Thyroid gland (tissue), 4 donors: ENCODE data around the gene MRM2. TPM values are rescaled to one million over a fixed set of nuclear protein-coding genes. Genes with fewer than 3 reads are reported as not detected.

Experiments used
- DNase-seq, 2 donors: peaks; one replicate each; pipeline ENCODE4 v3.0.0-alpha.2; 2019
- H3K27ac ChIP-seq, 3 donors: fragments of 200-600 bp; sonication (generic); 1 replicate in 2 of 3; 2 replicates in 1 of 3; pipeline ENCODE4 v1.5.1; 2016 to 2019; ENCODE audit warnings: mild to moderate bottlenecking in 1 of 3, moderate library complexity in 1 of 3
- H3K27me3 ChIP-seq: fragments of 200-600 bp; sonication (generic); one replicate; pipeline ENCODE4 v1.5.1; 2019
- H3K36me3 ChIP-seq, 2 donors: fragments of 200-600 bp; sonication (generic); one replicate each; pipeline ENCODE4 v1.5.1; 2016 to 2019
- H3K4me1 ChIP-seq, 2 donors: fragments of 200-600 bp; sonication (generic); one replicate each; pipeline ENCODE4 v1.5.1; 2017 to 2019
- H3K4me3 ChIP-seq, 3 donors: fragments of 200-600 bp; sonication (generic); replicated peaks in 1 of 3; 1 replicate in 2 of 3; 2 replicates in 1 of 3; pipeline ENCODE4 v1.5.1; 2016; ENCODE audit warnings: mild to moderate bottlenecking in 1 of 3
- H3K9me3 ChIP-seq: fragments of 200-600 bp; sonication (generic); one replicate; pipeline ENCODE4 v1.5.1; 2017
- CTCF ChIP-seq, 6 experiments: fragments of 200-600 bp in 3 of 6; fragments of 450-650 bp in 3 of 6; sonication (generic) in 3 of 6; IDR thresholded peaks; one replicate each; pipeline ENCODE4 v1.5.1; 2016 to 2019; ENCODE audit warnings: antibody characterized with exemption in 6 of 6, mild to moderate bottlenecking in 2 of 6, inconsistent platforms in 1 of 6, moderate library complexity in 1 of 6
- POLR2A ChIP-seq, 2 donors: fragments of 450-650 bp; IDR thresholded peaks; one replicate each; pipeline ENCODE4 v1.6.1; 2017; ENCODE audit warnings: antibody characterized with exemption in 2 of 2, mild to moderate bottlenecking in 2 of 2, moderate library complexity in 1 of 2
- WGBS, 2 donors: methylation state at CpG; one replicate each; pipeline ENCODE4 v1.1.5; 2017; 5-methylcytosine and 5-hydroxymethylcytosine counted together
- intact Hi-C: fragments of 100-400 bp; cut with DNase I; formaldehyde crosslinking; loops from one replicate; pipeline ENCODE4 v1.15.1; 2023
- total RNA-seq, 4 donors: library from RNA; depleted of rRNA; stranded (reverse); fragments of >200 nt; gene quantifications; one replicate each; pipeline ENCODE4 v1.2.3, GENCODE V29; 2016

The MRM2 gene
- total RNA-seq, 4 donors from 2014 or later, result 14.7 to 23.8 (median 18.2) TPM

- Histone ChIP-seq H3K4me1 (peaks cover 6 to 11% of the 10 kb centered on the region in 2 donors), H3K9me3 (no peaks in the 10 kb centered on the region), H3K36me3 (peaks cover 0 to 2% of the 10 kb centered on the region in 2 donors), H3K27ac (no peak overlapping the region), H3K27me3 (no peaks in the 10 kb centered on the region), H3K4me3 (no peak overlapping the region)
- no peak for DNase-seq
- intact Hi-C loops, result no loop called here
- WGBS, 2 donors, result 92 to 94% methylated on average over 12 to 14 of the region's 14 CpGs
- TF ChIP-seq CTCF (IDR thresholded peaks at IDR 0.05) (no peak), POLR2A (IDR thresholded peaks at IDR 0.05) (no peak)
Measured at GRCh38 chr7:2202361-2202761, 39.6 kb downstream of the MRM2 start.

GRCh38 chr7:2201686-2202360 lies 40.2 kb downstream of the MRM2 start:
- no peaks in the 10 kb centered on the region for H3K36me3 ChIP-seq
- H3K4me3 ChIP-seq, result no peak overlapping the region
- no peak for TF ChIP-seq POLR2A (IDR thresholded peaks at IDR 0.05)
- no peak for DNase-seq
- 89% methylated on average over 19 to 26 of the region's 31 CpGs for WGBS, 2 donors
- H3K4me1 ChIP-seq, result peaks cover 11 to 16% of the 10 kb centered on the region in 2 donors
- H3K27me3 ChIP-seq, result no peaks in the 10 kb centered on the region
- H3K9me3 ChIP-seq, result no peaks in the 10 kb centered on the region
- intact Hi-C loops, result no loop called here
- H3K27ac ChIP-seq, result no peak overlapping the region

GRCh38 chr7:2201128-2201527 lies 40.9 kb downstream of the MRM2 start:
- TF ChIP-seq CTCF (IDR thresholded peaks at IDR 0.05) (no peak), POLR2A (IDR thresholded peaks at IDR 0.05) (no peak)
- no peaks in the 10 kb centered on the region for H3K9me3 ChIP-seq
- no peak overlapping the region for H3K4me3 ChIP-seq
- WGBS, 2 donors, result 97% methylated on average over 10 of the region's 10 CpGs; no CpG with 5 or more reads in 1 of the 2 donors
- H3K4me1 ChIP-seq, result peaks cover 18 to 23% of the 10 kb centered on the region in 2 donors
- intact Hi-C loops, result no loop called here
- no peaks in the 10 kb centered on the region for H3K36me3 ChIP-seq
- H3K27me3 ChIP-seq, result no peaks in the 10 kb centered on the region
- H3K27ac ChIP-seq, result no peak overlapping the region
- no peak for DNase-seq

GRCh38 chr7:2200584-2200980 lies 41.4 kb downstream of the MRM2 start:
- 91 to 98% methylated on average over 8 to 18 of the region's 18 CpGs for WGBS, 2 donors

GRCh38 chr7:2199956-2200583 lies 41.9 kb downstream of the MRM2 start:
- DNase-seq, result no peak
- Histone ChIP-seq H3K4me3 (no peak overlapping the region), H3K27me3 (no peaks in the 10 kb centered on the region), H3K36me3 (no peaks in the 10 kb centered on the region), H3K27ac (no peak overlapping the region), H3K4me1 (peaks cover 19 to 33% of the 10 kb centered on the region in 2 donors), H3K9me3 (no peaks in the 10 kb centered on the region)
- WGBS, 2 donors, result 94% methylated on average over 19 to 23 of the region's 25 CpGs
- intact Hi-C loops, result no loop called here
- TF ChIP-seq POLR2A (IDR thresholded peaks at IDR 0.05), result no peak
- TF ChIP-seq CTCF (IDR thresholded peaks at IDR 0.05), result no peak

More at GRCh38 chr7:2200584-2200980, 41.4 kb downstream of the MRM2 start:
- H3K4me3 ChIP-seq, result no peak overlapping the region
- no peaks in the 10 kb centered on the region for H3K36me3 ChIP-seq
- H3K27me3 ChIP-seq, result no peaks in the 10 kb centered on the region
- no peak for DNase-seq
- no peak overlapping the region for H3K27ac ChIP-seq
- peaks cover 19 to 28% of the 10 kb centered on the region in 2 donors for H3K4me1 ChIP-seq
- intact Hi-C loops, result no loop called here
- TF ChIP-seq POLR2A (IDR thresholded peaks at IDR 0.05) (no peak), CTCF (IDR thresholded peaks at IDR 0.05) (no peak)
- H3K9me3 ChIP-seq, result no peaks in the 10 kb centered on the region
